ENCODE data around the gene EWSR1.
A peak's percentile ranks its signal among the peaks of the same experiment; 100 is the strongest.

EWSR1 gene

GRCh38 chr22:29244785-29245625 is 23.1 kb upstream of the EWSR1 start:
- ChIA-PET POLR2A (interaction anchor here (1.0 to 1.3 kb wide), 2 partner anchors 24 to 77 kb away, joined by 3 to 4 read pairs; no protein-coding TSS in a partner anchor), CTCF (interaction anchor here (0.6 to 3.0 kb wide), 46 partner anchors 9 to 1225 kb away, joined by 3 to 44 read pairs (median 4); partner anchors contain the start of gene EMID1)
- no peak for TF ChIP-seq MYNN (tag by site-specific recombination; IDR thresholded peaks at IDR 0.05; ENCODE audit: borderline replicate concordance)
- TF ChIP-seq ZNF558 (tag by site-specific recombination; IDR thresholded peaks at IDR 0.05): no peak
- TF ChIP-seq PRDM10 (tag by site-specific recombination; IDR thresholded peaks at IDR 0.05): peak; percentile 61; the same call in 1 of the 2 replicates
- peak; percentile 82 for TF ChIP-seq SCRT2 (tag by site-specific recombination; IDR thresholded peaks at IDR 0.05)
- TF ChIP-seq ZBTB49 (tag by site-specific recombination; IDR thresholded peaks at IDR 0.05; ENCODE audit: low read depth): no peak
- TF ChIP-seq ZFP37 (tag by site-specific recombination; IDR thresholded peaks at IDR 0.05): no peak
- no peak for TF ChIP-seq EGR2 (tag by site-specific recombination; IDR thresholded peaks at IDR 0.05; ENCODE audit: low read depth)
- TF ChIP-seq SCRT1 (tag by site-specific recombination; IDR thresholded peaks at IDR 0.05; ENCODE audit: borderline replicate concordance): peak; percentile 74; the same call in 1 of the 2 replicates
- TF ChIP-seq ZNF10 (tag by site-specific recombination; IDR thresholded peaks at IDR 0.05): no peak
- Histone ChIP-seq H3K9me3 (ENCODE audit: control insufficient read depth, insufficient read depth, low read depth, low read length) (peaks cover 2% of the 10 kb centered on the region; the same call in 1 of the 2 replicates), H3K4me1 (ENCODE audit: control insufficient read depth, insufficient read depth, low read length) (no peaks in the 10 kb centered on the region), H3K4me3 (ENCODE audit: low read depth, low read length) (no peak overlapping the region), H3K36me3 (ENCODE audit: control insufficient read depth in 2 of 2, insufficient read depth in 1 of 2, low read length in 2 of 2) (peaks cover 0 to 7% of the 10 kb centered on the region in 2 experiments; a peak in 1 of 3 replicates), H3K27ac (ENCODE audit: extremely low read depth, low read depth, low read length) (no peak overlapping the region)

GRCh38 chr22:29245626-29246385 is 22.3 kb upstream of the EWSR1 start:
- ChIA-PET CTCF (interaction anchor here (0.5 to 3.0 kb wide), 55 partner anchors 10 to 1285 kb away, joined by 3 to 44 read pairs (median 4); partner anchors contain the start of gene EMID1), POLR2A (interaction anchor here (0.5 to 1.3 kb wide), 3 partner anchors 23 to 178 kb away, joined by 3 to 4 read pairs (median 4); no protein-coding TSS in a partner anchor)
- H3K9me3 ChIP-seq (ENCODE audit: control insufficient read depth, insufficient read depth, low read depth, low read length): peaks cover 2% of the 10 kb centered on the region; the same call in 1 of the 2 replicates
- H3K36me3 ChIP-seq (ENCODE audit: control insufficient read depth in 2 of 2, insufficient read depth in 1 of 2, low read length in 2 of 2): peaks cover 0 to 7% of the 10 kb centered on the region in 2 experiments; a peak in 1 of 3 replicates
- no peak overlapping the region for H3K27ac ChIP-seq (ENCODE audit: extremely low read depth, low read depth, low read length)
- no peaks in the 10 kb centered on the region for H3K4me1 ChIP-seq (ENCODE audit: control insufficient read depth, insufficient read depth, low read length)
- no peak overlapping the region for H3K4me3 ChIP-seq (ENCODE audit: low read depth, low read length)
- TF ChIP-seq TSHZ1 (tag by site-specific recombination; IDR thresholded peaks at IDR 0.05; ENCODE audit: borderline replicate concordance) (no peak), ZNF600 (tag by site-specific recombination; IDR thresholded peaks at IDR 0.05) (peak; percentile 47; the same call in 1 of the 2 replicates), KLF8 (tag by site-specific recombination; IDR thresholded peaks at IDR 0.05) (no peak), CTCF (tag by site-specific recombination; IDR thresholded peaks at IDR 0.05) (peak; percentile 92), ZBTB48 (tag by site-specific recombination; IDR thresholded peaks at IDR 0.05) (peak; percentile 83), KLF16 (tag by site-specific recombination; IDR thresholded peaks at IDR 0.05) (no peak), GLIS1 (tag by site-specific recombination; IDR thresholded peaks at IDR 0.05) (0 out of 2 replicates have a peak, but pooled peaks have one; percentile 16), ZNF624 (tag by site-specific recombination; IDR thresholded peaks at IDR 0.05) (no peak), ZNF654 (tag by site-specific recombination; IDR thresholded peaks at IDR 0.05; ENCODE audit: low read depth) (peak; percentile 83), ZNF623 (tag by site-specific recombination; IDR thresholded peaks at IDR 0.05) (peak; percentile 90), SCRT2 (tag by site-specific recombination; IDR thresholded peaks at IDR 0.05) (peak; percentile 56), ZNF121 (tag by site-specific recombination; IDR thresholded peaks at IDR 0.05) (no peak)

All from HEK293 (cell line).